ENCODE results near the gene RNF212B. TPM values are rescaled to one million over a fixed set of nuclear protein-coding genes. Genes with fewer than 3 reads are reported as not detected.

Gene RNF212B
- total and polyA plus RNA-seq, 2 of the 13 experiments (the other 11 are each of a cell fraction or from before 2014, with no cell fraction given) = 0.05 TPM; not detected in 1

DNA sequence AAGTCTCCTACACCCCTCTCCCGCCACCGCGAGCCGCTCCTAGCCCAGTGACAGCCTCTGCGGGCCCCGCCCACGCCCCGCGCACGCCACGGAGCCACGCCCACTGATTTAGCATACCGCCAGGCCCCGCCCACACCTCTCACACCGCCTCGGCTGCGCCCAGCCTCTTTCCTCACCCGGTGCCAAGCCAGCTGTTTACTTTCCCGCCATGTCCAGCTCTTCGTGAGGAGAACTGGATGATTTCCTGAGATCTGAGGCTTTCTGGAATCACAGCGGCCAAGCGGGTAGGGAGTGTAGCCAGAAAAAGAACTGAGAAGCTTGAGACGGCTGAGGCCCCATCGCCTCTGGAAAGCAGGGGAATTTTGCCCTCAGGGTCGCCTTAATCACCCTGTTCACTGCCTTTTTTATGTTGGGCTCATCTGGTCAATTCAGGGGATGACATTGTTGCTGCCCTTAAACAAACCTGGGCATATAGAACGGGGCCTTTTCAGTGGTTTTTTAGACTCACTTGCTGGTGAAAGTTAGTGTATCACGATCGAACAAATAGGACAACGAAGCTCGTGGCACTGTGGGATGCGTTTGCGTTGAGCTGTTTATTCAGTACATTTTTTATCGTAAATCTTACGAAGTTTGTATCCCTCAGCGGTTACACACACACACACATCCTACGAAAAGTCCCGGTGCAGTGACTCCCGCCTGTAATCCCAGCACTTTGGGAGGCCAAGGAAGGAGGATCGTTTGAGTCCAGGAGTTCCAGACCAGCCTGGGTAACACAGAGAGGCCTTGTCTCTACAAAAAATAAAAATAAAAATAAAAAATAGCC, at the start of gene RNF212B (continued):
- TF ChIP-seq ZNF597 (CRISPR knock-in tag; IDR thresholded peaks at IDR 0.05) (no peak), ZEB1 (IDR thresholded peaks at IDR 0.05; ENCODE audit: insufficient replicate concordance, low read depth) (no peak), ZNF3 (CRISPR knock-in tag; IDR thresholded peaks at IDR 0.05) (no peak), STAG1 (CRISPR knock-in tag; IDR thresholded peaks at IDR 0.05) (no peak), KAT2B (IDR thresholded peaks at IDR 0.05; ENCODE audit: borderline replicate concordance, low read depth, low read length) (no peak), ZNF253 (CRISPR knock-in tag; IDR thresholded peaks at IDR 0.05; ENCODE audit: borderline replicate concordance) (no peak), KDM3A (CRISPR knock-in tag; IDR thresholded peaks at IDR 0.05; ENCODE audit: low read depth) (no peak), THAP9 (CRISPR knock-in tag; IDR thresholded peaks at IDR 0.05; ENCODE audit: borderline replicate concordance) (peak; percentile 53; the same call in 1 of the 2 replicates), ZNF776 (CRISPR knock-in tag; IDR thresholded peaks at IDR 0.05) (no peak), TGIF2 (CRISPR knock-in tag; IDR thresholded peaks at IDR 0.05) (no peak), YEATS4 (CRISPR knock-in tag; IDR thresholded peaks at IDR 0.05; ENCODE audit: borderline replicate concordance) (no peak), ATAD3A (CRISPR knock-in tag; IDR thresholded peaks at IDR 0.05) (no peak), TRIM24 (CRISPR knock-in tag; IDR thresholded peaks at IDR 0.05) (no peak), KDM5B (CRISPR knock-in tag; IDR thresholded peaks at IDR 0.05; ENCODE audit: borderline replicate concordance) (peak; percentile 28; the same call in 1 of the 2 replicates), FIP1L1 (IDR thresholded peaks at IDR 0.05; ENCODE audit: borderline replicate concordance, insufficient read depth, low read depth, low read length) (peak; percentile 49; the same call in 1 of the 2 replicates)
- TF ChIP-seq, protein P1, sequence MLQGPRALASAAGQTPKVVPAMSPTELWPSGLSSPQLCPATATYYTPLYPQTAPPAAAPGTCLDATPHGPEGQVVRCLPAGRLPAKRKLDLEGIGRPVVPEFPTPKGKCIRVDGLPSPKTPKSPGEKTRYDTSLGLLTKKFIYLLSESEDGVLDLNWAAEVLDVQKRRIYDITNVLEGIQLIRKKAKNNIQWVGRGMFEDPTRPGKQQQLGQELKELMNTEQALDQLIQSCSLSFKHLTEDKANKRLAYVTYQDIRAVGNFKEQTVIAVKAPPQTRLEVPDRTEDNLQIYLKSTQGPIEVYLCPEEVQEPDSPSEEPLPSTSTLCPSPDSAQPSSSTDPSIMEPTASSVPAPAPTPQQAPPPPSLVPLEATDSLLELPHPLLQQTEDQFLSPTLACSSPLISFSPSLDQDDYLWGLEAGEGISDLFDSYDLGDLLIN (CRISPR knock-in tag; IDR thresholded peaks at IDR 0.05; ENCODE audit: borderline replicate concordance) = no peak
- TF ChIP-seq, protein P2, sequence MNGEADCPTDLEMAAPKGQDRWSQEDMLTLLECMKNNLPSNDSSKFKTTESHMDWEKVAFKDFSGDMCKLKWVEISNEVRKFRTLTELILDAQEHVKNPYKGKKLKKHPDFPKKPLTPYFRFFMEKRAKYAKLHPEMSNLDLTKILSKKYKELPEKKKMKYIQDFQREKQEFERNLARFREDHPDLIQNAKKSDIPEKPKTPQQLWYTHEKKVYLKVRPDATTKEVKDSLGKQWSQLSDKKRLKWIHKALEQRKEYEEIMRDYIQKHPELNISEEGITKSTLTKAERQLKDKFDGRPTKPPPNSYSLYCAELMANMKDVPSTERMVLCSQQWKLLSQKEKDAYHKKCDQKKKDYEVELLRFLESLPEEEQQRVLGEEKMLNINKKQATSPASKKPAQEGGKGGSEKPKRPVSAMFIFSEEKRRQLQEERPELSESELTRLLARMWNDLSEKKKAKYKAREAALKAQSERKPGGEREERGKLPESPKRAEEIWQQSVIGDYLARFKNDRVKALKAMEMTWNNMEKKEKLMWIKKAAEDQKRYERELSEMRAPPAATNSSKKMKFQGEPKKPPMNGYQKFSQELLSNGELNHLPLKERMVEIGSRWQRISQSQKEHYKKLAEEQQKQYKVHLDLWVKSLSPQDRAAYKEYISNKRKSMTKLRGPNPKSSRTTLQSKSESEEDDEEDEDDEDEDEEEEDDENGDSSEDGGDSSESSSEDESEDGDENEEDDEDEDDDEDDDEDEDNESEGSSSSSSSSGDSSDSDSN (CRISPR knock-in tag; IDR thresholded peaks at IDR 0.05) = no peak

All from HepG2 (cell line).